ENCODE results near the gene SERHL2.

- no peak for TF ChIP-seq EZH2 (IDR thresholded peaks at IDR 0.05; ENCODE audit: borderline replicate concordance)
- TF ChIP-seq CTCF (IDR thresholded peaks at IDR 0.05; ENCODE audit: poor library complexity): no peak
Measured at GRCh38 chr22:42610186-42610585, 56.4 kb downstream of the SERHL2 start.
